ENCODE data around the gene ZNF862. TPM values are rescaled to one million over a fixed set of nuclear protein-coding genes. Genes with fewer than 3 reads are reported as not detected.

The ZNF862 gene
- total and polyA plus RNA-seq, 2 of the 13 experiments (the other 11 are each of a cell fraction or from before 2014, with no cell fraction given) = 0.89 to 2.0 TPM

DNA sequence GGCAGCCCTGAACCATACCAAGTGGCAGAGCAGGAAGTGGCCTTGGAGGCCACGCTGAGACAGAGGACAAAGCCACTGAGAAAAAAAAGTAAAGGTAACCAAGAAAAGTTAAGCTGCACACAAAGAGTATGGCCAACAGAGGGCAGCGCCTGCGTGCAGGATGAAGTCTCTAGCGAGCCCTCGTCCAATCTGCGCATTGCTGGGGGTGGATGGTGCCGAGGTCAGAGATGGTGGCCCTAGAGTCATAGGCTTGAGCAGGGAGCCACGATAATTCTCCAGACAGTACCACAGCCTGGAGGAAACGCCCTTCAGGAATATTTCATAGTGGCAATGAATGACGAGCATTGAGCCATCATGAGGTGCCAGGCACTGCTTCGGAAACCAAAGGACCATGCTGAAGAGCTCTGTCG is 45.3 kb downstream of the ZNF862 start:
- Histone ChIP-seq H3K9me3 (ENCODE audit: low read length) (no peaks in the 10 kb centered on the region), H3K27me3 (ENCODE audit: control insufficient read depth in 1 of 2, insufficient read depth in 2 of 2, low read length in 2 of 2) (no peaks in the 10 kb centered on the region; a peak in 1 of 5 replicates), H4K20me1 (ENCODE audit: insufficient read depth, low read length) (no peaks in the 10 kb centered on the region), H2AFZ (ENCODE audit: low read length) (no peak overlapping the region), H3K79me2 (ENCODE audit: insufficient read depth, low read length) (no peaks in the 10 kb centered on the region), H3K4me3 (replicated peaks in 1 of 3; ENCODE audit: insufficient read depth in 1 of 3, low read depth in 2 of 3, low read length in 3 of 3) (no peak overlapping the region), H3K27ac (ENCODE audit: extremely low read length, insufficient read depth, low read length) (no peak overlapping the region), H3K9ac (ENCODE audit: insufficient read depth, low read depth, low read length) (no peak overlapping the region), H3K4me2 (ENCODE audit: low read depth, low read length) (no peak overlapping the region), H3K36me3 (replicated peaks in 1 of 2; ENCODE audit: control insufficient read depth in 1 of 2, insufficient read depth in 2 of 2, low read length in 2 of 2) (peaks cover 3 to 13% of the 10 kb centered on the region in 2 experiments; a peak in 3 of 5 replicates), H3K4me1 (ENCODE audit: insufficient read depth, low read length) (peaks cover 47% of the 10 kb centered on the region)
- intact Hi-C loops (cut with micrococcal nuclease; ENCODE audit: unreplicated experiment) = no loop called here
- DNase-seq (ENCODE audit: low spot score) = peak; percentile 41
- peak; percentile 39 for ATAC-seq
- in situ Hi-C loops (cut with HindIII; ENCODE audit: extremely low pct_ligation_motif_present, low pct_unique_long_range_greater_than_20kb) = no loop called here
- CTCF ChIA-PET (ENCODE audit: low intra/inter-chr PET ratio, low total read pairs) = interaction anchor here (0.8 kb wide), 1 partner anchor 393 kb away, joined by 4 read pairs; no protein-coding TSS in a partner anchor
- peak; percentile 23 for FAIRE-seq
- BruUV-seq (replicated peaks) = no TSS peak
- 69% methylated on average over 10 of the region's 12 CpGs for WGBS (ENCODE audit: low lambda C conversion rate)
- POLR2A ChIA-PET = interaction anchor here (1.0 kb wide), 1 partner anchor 9 kb away, joined by 4 read pairs; no protein-coding TSS in a partner anchor
- TF ChIP-seq, protein P1, sequence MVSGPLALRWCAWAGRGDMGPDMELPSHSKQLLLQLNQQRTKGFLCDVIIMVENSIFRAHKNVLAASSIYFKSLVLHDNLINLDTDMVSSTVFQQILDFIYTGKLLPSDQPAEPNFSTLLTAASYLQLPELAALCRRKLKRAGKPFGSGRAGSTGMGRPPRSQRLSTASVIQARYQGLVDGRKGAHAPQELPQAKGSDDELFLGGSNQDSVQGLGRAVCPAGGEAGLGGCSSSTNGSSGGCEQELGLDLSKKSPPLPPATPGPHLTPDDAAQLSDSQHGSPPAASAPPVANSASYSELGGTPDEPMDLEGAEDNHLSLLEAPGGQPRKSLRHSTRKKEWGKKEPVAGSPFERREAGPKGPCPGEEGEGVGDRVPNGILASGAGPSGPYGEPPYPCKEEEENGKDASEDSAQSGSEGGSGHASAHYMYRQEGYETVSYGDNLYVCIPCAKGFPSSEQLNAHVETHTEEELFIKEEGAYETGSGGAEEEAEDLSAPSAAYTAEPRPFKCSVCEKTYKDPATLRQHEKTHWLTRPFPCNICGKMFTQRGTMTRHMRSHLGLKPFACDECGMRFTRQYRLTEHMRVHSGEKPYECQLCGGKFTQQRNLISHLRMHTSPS (CRISPR knock-in tag; IDR thresholded peaks at IDR 0.05; ENCODE audit: low read depth) = no peak
- TF ChIP-seq FOXJ3 (CRISPR knock-in tag; IDR thresholded peaks at IDR 0.05; ENCODE audit: borderline replicate concordance) = no peak
- no peak for TF ChIP-seq ATM (IDR thresholded peaks at IDR 0.05; ENCODE audit: borderline replicate concordance)
- TF ChIP-seq, protein P2, sequence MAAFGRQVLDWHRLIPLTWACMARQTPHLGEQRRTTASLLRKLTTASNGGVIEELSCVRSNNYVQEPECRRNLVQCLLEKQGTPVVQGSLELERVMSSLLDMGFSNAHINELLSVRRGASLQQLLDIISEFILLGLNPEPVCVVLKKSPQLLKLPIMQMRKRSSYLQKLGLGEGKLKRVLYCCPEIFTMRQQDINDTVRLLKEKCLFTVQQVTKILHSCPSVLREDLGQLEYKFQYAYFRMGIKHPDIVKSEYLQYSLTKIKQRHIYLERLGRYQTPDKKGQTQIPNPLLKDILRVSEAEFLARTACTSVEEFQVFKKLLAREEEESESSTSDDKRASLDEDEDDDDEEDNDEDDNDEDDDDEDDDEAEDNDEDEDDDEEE (CRISPR knock-in tag; IDR thresholded peaks at IDR 0.05) = no peak
- TF ChIP-seq ZNF557 (CRISPR knock-in tag; IDR thresholded peaks at IDR 0.05) = no peak
- no peak for TF ChIP-seq ZFP41 (CRISPR knock-in tag; IDR thresholded peaks at IDR 0.05; ENCODE audit: borderline replicate concordance)
- TF ChIP-seq ZNF652 (CRISPR knock-in tag; IDR thresholded peaks at IDR 0.05; ENCODE audit: borderline replicate concordance, low read depth) = no peak
- no peak for TF ChIP-seq RORA (CRISPR knock-in tag; IDR thresholded peaks at IDR 0.05)
- no peak for TF ChIP-seq GTF3A (CRISPR knock-in tag; conservative IDR thresholded peaks at IDR 0.05)
- TF ChIP-seq ZNF549 (CRISPR knock-in tag; IDR thresholded peaks at IDR 0.05) = no peak
- TF ChIP-seq KDM4B (CRISPR knock-in tag; IDR thresholded peaks at IDR 0.05) = no peak
- no peak for TF ChIP-seq CBX2 (IDR thresholded peaks at IDR 0.05; ENCODE audit: low read depth, low read length)
- TF ChIP-seq CBX2 (CRISPR knock-in tag; IDR thresholded peaks at IDR 0.05; ENCODE audit: low read depth) = no peak
- TF ChIP-seq ZMAT3 (CRISPR knock-in tag; conservative IDR thresholded peaks at IDR 0.05) = no peak
- TF ChIP-seq, protein P3, sequence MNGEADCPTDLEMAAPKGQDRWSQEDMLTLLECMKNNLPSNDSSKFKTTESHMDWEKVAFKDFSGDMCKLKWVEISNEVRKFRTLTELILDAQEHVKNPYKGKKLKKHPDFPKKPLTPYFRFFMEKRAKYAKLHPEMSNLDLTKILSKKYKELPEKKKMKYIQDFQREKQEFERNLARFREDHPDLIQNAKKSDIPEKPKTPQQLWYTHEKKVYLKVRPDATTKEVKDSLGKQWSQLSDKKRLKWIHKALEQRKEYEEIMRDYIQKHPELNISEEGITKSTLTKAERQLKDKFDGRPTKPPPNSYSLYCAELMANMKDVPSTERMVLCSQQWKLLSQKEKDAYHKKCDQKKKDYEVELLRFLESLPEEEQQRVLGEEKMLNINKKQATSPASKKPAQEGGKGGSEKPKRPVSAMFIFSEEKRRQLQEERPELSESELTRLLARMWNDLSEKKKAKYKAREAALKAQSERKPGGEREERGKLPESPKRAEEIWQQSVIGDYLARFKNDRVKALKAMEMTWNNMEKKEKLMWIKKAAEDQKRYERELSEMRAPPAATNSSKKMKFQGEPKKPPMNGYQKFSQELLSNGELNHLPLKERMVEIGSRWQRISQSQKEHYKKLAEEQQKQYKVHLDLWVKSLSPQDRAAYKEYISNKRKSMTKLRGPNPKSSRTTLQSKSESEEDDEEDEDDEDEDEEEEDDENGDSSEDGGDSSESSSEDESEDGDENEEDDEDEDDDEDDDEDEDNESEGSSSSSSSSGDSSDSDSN (CRISPR knock-in tag; IDR thresholded peaks at IDR 0.05) = no peak
- TF ChIP-seq ZBTB20 (CRISPR knock-in tag; IDR thresholded peaks at IDR 0.05; ENCODE audit: borderline replicate concordance, low read depth) = no peak
- TF ChIP-seq SMC3 (IDR thresholded peaks at IDR 0.05; ENCODE audit: low read length) = peak; percentile 52
- TF ChIP-seq, protein P4, sequence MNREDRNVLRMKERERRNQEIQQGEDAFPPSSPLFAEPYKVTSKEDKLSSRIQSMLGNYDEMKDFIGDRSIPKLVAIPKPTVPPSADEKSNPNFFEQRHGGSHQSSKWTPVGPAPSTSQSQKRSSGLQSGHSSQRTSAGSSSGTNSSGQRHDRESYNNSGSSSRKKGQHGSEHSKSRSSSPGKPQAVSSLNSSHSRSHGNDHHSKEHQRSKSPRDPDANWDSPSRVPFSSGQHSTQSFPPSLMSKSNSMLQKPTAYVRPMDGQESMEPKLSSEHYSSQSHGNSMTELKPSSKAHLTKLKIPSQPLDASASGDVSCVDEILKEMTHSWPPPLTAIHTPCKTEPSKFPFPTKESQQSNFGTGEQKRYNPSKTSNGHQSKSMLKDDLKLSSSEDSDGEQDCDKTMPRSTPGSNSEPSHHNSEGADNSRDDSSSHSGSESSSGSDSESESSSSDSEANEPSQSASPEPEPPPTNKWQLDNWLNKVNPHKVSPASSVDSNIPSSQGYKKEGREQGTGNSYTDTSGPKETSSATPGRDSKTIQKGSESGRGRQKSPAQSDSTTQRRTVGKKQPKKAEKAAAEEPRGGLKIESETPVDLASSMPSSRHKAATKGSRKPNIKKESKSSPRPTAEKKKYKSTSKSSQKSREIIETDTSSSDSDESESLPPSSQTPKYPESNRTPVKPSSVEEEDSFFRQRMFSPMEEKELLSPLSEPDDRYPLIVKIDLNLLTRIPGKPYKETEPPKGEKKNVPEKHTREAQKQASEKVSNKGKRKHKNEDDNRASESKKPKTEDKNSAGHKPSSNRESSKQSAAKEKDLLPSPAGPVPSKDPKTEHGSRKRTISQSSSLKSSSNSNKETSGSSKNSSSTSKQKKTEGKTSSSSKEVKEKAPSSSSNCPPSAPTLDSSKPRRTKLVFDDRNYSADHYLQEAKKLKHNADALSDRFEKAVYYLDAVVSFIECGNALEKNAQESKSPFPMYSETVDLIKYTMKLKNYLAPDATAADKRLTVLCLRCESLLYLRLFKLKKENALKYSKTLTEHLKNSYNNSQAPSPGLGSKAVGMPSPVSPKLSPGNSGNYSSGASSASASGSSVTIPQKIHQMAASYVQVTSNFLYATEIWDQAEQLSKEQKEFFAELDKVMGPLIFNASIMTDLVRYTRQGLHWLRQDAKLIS (CRISPR knock-in tag; IDR thresholded peaks at IDR 0.05) = no peak
